ENCODE data around the gene SCT.

DNA sequence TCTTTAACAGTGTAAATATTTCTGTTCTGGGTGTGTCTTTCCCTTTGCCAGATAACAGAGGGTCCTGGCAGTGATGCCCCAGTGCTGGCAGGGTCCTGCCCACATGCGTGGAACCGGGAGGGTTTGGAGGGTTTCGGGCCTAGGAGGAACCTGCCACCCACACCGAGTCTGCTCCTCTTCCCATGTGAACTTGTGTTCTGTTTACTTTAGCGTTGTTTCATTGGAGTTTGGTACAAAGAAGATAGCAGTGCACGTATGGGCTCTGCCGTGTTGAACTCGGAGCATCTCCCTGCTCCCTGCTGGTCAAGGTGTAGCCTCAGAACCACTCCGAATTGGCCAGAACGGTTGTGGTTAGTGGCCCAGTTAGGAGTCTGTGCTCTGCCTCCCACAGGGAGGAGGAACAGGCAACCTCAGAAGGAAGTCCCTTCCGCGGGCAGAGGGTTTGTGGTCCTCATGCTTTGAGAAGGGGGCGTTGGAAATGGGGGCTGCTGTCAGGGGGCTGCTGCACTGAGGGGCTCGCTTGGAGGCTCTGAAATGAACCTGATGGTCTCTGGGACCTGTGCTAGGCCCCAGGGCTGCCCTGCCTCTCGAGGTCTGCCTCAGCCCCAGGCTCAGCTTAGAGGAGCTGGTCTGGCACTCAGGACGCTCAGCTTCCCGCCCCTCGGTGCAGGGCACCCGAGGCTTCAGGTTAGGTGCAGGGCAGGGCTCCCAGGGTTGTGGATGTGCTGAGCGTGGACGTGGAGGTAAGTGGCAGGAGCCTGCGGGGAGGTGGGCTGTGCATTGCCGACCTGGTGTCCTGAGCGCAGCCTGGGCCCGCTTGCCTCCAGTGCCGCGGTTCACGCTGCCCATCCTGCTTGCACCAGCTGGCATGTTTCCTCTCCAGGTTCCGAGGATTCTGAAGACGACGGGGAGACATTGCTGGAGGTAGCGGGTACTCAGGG, 40.3 kb downstream of the SCT start:
- no peak for TF ChIP-seq POLR2A (IDR thresholded peaks at IDR 0.05; ENCODE audit: low read depth, low read length)
- TF ChIP-seq POLR2AphosphoS5 (IDR thresholded peaks at IDR 0.05; ENCODE audit: insufficient read depth, low read depth, low read length): no peak
- TF ChIP-seq, protein P1, sequence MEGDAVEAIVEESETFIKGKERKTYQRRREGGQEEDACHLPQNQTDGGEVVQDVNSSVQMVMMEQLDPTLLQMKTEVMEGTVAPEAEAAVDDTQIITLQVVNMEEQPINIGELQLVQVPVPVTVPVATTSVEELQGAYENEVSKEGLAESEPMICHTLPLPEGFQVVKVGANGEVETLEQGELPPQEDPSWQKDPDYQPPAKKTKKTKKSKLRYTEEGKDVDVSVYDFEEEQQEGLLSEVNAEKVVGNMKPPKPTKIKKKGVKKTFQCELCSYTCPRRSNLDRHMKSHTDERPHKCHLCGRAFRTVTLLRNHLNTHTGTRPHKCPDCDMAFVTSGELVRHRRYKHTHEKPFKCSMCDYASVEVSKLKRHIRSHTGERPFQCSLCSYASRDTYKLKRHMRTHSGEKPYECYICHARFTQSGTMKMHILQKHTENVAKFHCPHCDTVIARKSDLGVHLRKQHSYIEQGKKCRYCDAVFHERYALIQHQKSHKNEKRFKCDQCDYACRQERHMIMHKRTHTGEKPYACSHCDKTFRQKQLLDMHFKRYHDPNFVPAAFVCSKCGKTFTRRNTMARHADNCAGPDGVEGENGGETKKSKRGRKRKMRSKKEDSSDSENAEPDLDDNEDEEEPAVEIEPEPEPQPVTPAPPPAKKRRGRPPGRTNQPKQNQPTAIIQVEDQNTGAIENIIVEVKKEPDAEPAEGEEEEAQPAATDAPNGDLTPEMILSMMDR (IDR thresholded peaks at IDR 0.05; ENCODE audit: extremely low read depth in 1 of 2, insufficient read depth in 1 of 2, low read depth in 1 of 2, low read length in 2 of 2): no peak
- TF ChIP-seq, protein P2, sequence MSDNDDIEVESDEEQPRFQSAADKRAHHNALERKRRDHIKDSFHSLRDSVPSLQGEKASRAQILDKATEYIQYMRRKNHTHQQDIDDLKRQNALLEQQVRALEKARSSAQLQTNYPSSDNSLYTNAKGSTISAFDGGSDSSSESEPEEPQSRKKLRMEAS (IDR thresholded peaks at IDR 0.05; ENCODE audit: insufficient read depth, insufficient read length): no peak
- no peak for TF ChIP-seq EZH2 (IDR thresholded peaks at IDR 0.05; ENCODE audit: borderline replicate concordance, low read depth, low read length, severe bottlenecking)
- TF ChIP-seq MYC (IDR thresholded peaks at IDR 0.05; ENCODE audit: low read depth, low read length): no peak
- no peak for TF ChIP-seq JUN (IDR thresholded peaks at IDR 0.05; ENCODE audit: borderline replicate concordance, insufficient read depth, insufficient read length, low read depth)

All from endothelial cell of umbilical vein (primary cell).